HG03025 (cell line): ENCODE results near the gene NIBAN1.

ENCODE experiments used
- ATAC-seq: cut with Tn5 transposase; IDR thresholded peaks from one replicate; pipeline ENCODE4 v1.9.1; 2021; ENCODE audit warnings: mild to moderate bottlenecking, moderate library complexity; ENCODE audit not compliant: unreplicated experiment, low FRiP score

The NIBAN1 gene

DNA sequence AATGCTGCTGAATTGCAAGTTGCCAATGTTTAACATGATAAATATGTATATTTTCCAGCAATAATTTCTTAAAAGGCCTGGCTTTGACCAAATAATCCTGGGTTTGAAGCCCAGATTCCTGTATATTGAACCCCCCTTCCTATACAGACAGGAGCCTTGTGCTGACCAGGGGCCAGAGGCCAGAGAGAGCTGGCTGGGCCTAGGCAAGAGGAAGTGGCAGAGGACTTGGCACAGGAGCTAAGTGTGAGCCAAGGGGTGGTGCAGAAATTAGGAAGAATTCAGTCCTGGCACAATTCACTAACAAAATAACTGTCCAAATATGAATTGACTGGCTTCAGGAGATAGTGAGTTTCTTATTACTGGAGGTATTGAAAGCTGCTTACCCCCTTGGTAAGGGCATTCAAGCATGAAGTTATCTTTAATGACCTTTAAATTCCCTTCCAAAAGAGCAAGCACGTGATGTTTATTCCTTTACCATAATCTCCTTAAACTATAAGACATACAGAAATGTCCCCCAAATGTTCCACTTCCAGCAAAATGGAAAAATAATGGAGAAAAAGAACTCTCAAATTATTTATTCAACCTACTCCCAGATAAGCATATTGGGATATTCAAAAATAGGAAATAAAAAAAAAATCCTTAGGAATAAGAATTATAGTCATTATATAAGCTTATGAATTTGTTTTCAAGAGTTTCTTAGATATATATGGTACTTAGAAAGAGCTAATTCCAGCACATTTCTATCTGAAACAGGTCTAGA, 26.6 kb downstream of the NIBAN1 start:
- ATAC-seq: no peak

DNA sequence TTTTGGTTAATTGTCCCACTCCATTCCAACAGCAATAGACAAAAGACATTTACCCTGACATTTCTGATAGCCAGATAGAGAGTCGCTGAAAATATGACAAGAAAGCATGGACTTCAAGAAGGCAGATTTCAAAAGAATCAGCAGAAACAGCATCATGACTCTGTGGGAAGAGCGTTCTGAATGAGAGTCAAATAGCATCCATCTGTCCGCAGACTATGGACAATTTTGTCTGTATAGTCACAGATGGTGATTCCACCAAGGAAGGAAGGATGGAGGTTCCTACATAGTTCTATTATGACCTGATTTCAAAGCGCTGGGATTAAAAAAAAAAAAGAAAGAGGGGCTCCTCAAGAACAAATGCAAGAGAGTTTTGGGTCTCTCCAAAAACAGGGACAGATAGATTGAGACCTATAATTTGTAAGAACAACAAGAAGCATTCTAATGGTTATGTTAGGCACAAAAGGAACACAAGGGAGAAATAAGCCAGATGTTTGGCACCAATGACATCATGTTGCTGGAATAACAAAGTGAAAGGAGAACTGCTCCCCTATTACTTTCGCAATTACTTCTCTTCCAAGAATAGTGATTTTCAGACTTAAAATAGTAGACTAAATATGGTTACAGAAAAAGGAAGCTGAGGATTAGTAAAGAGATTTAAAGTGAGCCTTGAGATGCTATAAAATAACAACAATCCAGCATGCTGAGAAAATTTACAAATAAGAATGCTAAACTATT, 28.5 kb downstream of the NIBAN1 start:
- ATAC-seq: no peak

DNA sequence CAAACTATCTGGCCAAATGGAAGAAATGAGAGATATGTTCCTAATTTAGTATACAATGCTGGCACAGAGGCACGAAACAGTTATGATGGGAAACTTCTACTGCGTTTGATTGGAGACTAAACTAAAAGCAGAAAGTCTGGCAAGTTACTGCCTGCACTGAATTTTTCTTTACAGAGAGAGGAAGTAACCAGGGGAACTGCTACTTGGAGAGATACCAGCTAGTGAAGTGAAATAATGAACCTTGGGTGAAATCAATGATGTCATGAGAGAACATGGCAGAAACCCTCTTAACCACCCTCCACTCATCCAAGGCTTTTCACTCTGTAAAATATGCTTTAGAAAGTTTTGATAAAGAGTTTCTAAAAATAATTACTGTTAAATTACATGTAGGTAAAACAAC, 29.3 kb downstream of the NIBAN1 start:
- no peak for ATAC-seq

DNA sequence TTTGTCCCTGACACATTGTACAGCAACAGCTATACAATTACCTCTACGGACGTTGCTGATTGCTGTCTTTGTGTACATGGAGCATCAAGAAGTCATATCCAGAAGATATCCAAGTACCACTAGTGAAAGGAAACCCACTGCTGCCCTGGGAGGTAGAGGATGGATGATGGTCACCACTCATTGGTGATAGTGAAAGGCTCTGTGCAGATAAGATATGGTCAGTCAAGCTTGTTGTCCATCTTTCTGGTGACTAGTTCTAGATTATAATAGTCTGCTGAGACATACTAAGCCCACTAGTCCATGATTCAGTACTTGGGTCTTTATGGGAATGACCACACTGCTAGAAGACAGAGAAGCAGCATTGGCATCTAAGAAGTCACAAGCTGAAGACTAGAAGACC, 30.3 kb downstream of the NIBAN1 start:
- ATAC-seq: no peak

DNA sequence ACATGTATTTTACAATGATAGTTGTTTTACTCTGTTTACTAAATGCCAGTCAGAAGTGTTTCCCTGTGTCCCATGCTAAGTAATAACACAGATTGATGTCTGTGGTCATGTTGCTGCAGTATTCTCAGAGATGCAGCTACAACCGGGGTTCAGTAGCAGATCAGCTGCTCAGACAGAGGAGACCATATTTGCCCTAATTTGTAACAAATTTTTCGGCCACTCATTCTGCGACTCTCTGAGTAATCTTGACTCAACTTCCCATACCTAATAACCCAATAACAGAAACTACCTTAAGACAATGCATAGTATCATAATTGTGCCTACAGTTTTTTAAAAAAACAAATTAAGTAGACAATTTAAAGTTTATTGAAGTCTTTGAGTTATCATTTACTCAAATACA, 32.6 kb downstream of the NIBAN1 start:
- ATAC-seq: peak; percentile 66

DNA sequence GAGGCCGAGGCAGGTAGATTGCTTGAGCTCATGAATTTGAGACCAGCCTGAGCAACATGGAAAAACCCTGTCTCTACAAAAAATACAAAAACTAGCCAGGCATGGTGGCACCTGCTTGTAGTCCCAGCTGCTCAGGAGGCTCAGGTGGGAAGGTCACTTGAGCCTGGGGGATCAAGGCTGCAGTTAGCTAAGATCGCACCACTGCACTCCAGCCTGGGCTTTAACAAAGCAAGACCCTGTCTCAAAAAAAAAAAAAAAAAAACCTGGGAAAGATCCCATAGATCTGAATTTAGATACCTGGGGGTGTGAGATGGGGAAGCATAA, 32.9 kb downstream of the NIBAN1 start:
- ATAC-seq: peak; percentile 25

DNA sequence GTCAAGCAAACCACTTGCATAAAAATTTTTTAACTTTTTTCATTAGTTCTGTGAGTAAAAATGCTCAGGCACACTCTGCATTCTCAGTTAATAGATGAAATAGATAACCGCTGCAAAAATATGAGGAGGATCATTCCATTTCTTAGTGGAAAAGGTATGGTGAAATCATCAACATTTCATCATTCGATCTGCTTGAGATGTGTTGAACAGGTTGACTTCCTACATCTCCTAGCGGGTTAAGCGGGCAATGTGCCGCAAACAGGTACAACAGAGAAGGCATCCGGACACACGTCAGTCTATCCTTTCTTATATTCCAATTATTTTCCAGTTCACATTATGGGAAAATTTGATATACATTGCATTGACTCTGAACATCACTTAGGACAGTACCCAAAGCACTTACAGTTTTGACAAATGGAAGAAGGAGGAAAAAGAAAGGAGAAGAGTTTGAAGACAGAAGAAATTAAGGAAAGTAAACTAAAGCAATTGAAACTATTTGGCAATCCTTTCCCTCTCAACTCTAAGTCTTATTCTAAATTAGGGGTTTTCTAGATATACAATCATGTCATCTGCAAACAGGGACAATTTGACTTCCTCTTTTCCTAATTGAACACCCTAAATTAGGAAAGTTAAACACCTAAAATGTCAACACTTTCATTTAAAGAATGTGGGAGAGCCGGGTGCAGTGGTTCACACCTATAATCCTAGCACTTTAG, 33.5 kb downstream of the NIBAN1 start:
- no peak for ATAC-seq

DNA sequence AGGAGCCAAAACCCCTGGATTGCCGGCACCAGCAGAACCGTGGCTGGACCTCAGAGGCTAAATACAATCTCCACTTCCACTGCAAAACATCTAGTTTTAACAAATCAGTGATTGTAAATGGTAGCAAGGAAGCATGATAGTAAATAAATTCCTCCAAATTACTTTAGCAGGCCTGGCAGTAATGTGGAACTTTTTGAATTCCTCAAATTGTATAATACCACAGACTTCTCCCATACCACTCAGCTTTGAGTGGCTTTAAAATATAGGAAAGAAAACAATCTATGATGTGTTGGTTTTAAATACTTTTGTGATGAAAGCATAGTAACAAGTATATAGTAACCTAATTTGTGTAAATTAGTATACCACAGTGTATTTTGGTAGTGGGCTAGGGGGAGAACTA, 34.1 kb downstream of the NIBAN1 start:
- no peak for ATAC-seq

DNA sequence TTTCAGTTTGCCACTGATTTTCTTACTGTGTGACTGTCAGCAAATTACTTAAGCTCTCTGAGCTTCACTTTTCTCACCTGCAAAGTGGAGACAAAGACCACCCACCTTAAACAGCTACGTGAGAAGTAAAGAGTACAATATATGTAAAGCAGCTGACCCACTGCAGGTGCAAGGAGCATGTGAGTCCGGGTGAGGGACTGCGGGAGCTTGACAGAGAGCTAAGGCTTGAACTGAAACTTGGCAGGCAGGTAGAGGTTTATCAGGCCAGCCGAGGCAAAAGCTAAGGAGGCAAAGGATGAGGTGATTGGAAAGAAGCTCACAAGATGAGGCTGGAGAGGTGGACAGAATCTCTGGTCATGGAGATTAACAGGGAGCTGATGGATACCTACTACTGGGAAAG, 36.6 kb downstream of the NIBAN1 start:
- ATAC-seq: no peak

DNA sequence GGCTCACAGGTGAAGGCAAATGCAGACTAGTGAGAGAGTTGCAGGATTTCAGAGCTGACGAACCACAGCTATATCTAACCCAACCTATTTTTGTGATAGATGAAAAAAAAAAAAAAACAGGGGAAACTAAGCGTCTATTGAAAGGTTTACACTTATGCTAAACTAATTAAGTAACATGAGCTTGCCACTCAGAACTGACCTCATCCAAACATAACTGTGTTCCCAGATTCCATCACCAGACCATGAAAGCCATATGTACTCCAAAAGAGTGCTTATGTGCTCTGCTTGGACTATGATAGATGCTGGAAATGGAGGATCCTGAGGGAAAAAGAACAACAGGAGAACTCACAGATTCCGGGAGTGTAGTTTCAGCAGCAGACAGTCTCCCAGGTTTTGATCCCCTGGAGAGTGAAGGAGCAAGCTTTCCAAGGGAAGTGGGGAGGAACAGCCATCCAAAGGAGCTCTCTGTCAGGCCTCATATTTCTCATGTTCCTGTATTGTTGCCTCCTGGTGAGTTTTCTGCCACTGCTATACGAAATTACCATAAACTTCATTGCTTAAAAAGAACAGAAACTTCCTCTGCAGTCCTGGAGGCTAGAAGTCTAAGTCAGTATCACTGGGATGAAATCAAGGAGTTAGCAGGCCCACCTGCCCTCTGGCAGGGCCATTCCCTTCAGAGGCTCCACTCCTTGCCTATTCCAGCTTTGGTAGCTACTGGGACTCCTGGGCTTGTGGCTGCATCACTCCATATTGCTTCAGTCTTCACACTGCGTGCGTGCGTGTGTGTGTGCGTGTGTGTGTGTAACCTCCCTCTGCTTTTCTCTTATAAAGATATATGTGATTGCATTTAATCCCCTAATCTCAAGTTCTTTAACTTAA, 38.1 kb downstream of the NIBAN1 start:
- no peak for ATAC-seq

DNA sequence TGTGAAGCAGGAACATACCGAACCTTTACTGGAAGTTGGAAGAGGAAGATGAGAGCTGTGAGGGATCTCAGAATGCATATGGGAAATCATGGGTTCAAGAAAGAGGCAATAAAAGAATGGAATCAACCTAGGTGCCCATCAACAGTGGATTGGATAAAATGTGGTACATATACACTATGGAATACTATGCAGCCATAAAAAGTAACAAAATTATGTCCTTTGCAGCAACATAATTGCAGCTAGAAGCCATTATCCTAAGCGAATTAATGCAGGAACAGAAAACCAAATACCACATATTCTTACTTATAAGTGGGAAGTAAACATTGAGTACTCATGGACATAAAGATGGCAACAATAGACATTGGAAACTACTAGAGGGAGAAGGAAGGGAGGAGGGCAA, 40.4 kb downstream of the NIBAN1 start:
- ATAC-seq: no peak

DNA sequence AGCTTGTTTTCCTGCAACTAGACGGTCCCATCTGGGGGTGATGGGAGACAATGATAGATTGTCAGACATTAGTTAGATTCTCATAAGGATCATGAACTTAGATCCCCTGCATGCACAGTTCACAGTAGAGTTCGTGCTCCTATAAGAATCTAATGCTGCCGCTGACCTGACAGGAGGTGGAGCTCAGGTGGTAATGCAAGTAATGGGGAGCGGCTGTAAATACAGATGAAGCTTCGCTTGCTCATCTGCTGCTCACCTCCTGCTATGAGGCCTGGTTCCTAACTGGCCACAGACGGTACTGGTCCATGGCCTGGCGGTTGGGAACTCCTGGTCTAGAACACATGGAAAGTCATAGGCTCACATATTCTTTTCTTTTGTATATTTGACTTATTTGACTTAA, 42.0 kb downstream of the NIBAN1 start:
- no peak for ATAC-seq

DNA sequence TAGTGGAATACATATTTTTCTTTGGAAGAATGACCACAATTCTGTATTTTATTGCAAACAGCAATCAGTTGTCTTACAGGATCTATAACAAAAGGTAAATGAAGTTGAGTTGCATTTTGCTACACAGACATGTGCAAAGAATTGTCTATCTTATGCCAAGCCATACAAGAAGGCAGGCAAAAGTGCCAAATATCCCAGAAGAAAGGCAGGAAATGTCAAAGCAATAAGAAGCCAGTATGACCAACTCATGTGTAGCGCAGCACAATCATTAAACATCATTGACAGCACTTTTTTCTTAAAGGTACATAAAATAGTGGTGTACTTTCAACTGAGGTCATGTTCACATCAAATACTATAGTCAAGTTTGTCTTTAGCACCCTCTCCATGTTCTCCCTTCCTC, 42.7 kb downstream of the NIBAN1 start:
- no peak for ATAC-seq

DNA sequence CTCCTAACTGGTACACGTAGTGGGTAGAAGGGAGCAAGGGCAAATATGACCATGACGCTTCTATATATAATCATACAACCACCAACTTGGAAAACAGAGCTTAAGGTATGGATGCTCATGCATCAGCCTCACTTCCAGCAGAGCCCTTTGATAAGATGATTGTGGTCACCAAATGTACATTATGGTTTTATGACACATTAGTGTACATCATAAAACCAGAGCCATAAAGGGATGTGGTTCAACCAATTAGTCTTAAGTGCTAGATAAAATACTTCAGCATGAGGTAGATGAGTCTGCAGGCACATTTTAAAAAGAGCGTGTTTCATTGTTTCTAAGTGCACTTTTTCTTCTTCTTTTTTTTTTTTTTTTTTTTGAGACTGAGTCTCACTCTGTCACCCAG, 43.7 kb downstream of the NIBAN1 start:
- no peak for ATAC-seq

DNA sequence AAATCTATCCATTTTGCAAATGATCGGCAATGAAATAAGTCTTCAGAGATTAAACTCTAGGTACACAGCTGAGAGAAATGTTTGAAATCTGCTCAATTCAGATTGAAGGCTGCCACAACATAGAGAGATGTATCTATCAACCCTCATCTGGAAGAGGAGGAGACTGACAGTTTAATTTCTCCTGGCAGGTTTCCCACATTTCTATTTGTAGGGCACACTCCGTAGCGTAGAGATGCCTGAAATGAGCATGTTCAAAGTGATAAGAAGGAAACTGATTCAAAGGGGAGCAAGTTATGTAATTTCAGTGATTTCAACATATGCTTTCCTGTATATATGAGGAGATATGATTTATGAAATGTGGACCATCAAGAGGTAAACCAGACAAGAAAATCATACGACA, 44.1 kb downstream of the NIBAN1 start:
- ATAC-seq: no peak

DNA sequence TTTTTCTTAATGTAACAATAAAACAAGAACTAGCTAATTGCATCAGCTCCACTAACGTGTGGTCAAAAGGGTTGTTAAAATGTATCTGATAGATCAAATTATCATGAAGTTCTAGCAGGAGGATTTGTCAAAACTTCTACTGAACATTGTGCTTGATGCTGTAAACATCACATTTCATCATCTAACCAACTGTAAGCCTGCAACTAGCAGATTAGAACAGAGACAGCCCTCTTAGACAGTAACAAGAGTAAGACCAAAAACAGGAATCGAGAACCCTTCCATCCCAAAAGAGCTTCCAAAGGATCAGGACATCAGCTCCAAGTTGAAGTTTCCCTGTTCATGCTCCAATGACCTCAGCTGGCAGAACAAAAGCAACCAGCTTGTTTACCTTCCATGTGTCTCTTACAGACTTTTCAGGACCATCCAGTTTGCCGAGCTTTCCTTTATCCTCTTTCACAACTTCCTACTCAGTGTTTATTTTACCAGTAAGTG, 44.6 kb downstream of the NIBAN1 start:
- ATAC-seq: no peak

DNA sequence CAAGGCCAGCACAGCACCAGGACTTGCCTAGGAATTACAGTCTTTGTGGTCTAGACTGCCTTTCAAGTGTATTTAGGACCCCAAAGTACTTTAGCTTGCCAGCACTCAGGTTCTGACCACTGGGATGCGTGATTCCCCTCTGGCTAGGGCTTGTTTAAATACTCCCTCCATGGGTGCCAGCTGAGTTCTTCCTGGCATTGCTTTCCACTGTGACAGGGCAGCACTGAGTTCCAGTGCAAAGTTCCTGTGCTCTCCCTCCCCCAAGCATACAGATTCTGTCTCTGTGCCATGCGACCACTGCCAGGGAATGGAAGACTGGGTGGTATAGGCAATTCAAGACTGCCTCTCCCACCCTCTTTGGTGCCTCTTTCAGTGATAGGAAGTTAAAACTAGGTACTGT, 45.9 kb downstream of the NIBAN1 start:
- no peak for ATAC-seq
